GM23248 (cell line): ENCODE results near the gene KRTDAP.

Experiments
- EZH2 ChIP-seq: fragments of 200-600 bp; sonication (generic); IDR thresholded peaks from 2 replicates; pipeline ENCODE4 v1.6.1; 2018; ENCODE audit warnings: antibody characterized with exemption, mild to moderate bottlenecking; ENCODE audit not compliant: insufficient read depth, poor library complexity, severe bottlenecking
- EZH2phosphoT487 ChIP-seq: fragments of 200-600 bp; sonication (generic); IDR thresholded peaks from 2 replicates; pipeline ENCODE4 v1.6.1; 2018; ENCODE audit warnings: antibody characterized with exemption, moderate library complexity, mild to moderate bottlenecking, low read depth; ENCODE audit not compliant: insufficient read depth

DNA sequence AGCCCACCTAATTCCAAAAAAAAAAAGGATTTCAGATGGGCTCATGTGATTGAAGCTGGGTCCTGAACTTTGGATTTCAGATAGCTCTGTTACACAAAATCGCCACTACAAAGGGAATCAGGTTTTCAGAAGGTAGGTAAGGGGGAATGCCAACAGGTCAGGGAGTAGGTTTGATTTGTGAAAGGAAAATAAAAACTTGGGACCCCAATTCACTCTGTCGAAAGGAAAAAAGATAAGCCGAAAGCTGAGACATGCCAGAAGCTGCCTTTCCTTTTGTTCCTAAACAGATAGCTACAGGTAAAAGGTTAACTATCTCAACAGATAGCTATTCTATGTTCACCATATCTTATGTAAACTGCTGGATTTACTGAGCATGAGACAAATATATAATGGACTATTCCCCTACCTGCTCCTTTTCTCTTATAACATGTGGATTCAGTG is 4.0 kb downstream of the KRTDAP start:
- TF ChIP-seq EZH2: no peak
- no peak for TF ChIP-seq EZH2phosphoT487
